Liver (tissue), 9 donors: ENCODE results near the gene BATF3. TPM values are rescaled to one million over a fixed set of nuclear protein-coding genes. Genes with fewer than 3 reads are reported as not detected.

Source experiments
- DNase-seq: peaks from one replicate; pipeline ENCODE4 v3.0.0-alpha.2; 2017; ENCODE audit warnings: low spot score
- H3K27ac ChIP-seq, 2 donors: one replicate each; pipeline ENCODE4 v1.7.0; 2013; ENCODE audit warnings: inconsistent platforms in 2 of 2, low read length in 2 of 2, control low read depth in 1 of 2, low read depth in 1 of 2, mild to moderate bottlenecking in 1 of 2
- H3K27me3 ChIP-seq, 4 donors: one replicate each; pipeline versions ENCODE4 v1.6.1 to v1.7.0; 2013; ENCODE audit warnings: low read length in 3 of 4, inconsistent platforms in 1 of 4, mild to moderate bottlenecking in 1 of 4, moderate library complexity in 1 of 4; ENCODE audit not compliant: control insufficient read depth in 4 of 4, insufficient read depth in 4 of 4
- H3K36me3 ChIP-seq, 4 donors: one replicate each; pipeline versions ENCODE4 v1.6.1 to v1.7.0; 2013; ENCODE audit warnings: low read length in 3 of 4, mild to moderate bottlenecking in 3 of 4, low read depth in 1 of 4, moderate library complexity in 1 of 4; ENCODE audit not compliant: control insufficient read depth in 4 of 4, insufficient read depth in 3 of 4
- H3K4me1 ChIP-seq, 4 donors: one replicate each; pipeline versions ENCODE4 v1.6.1 to v1.7.0; 2013; ENCODE audit warnings: low read length in 3 of 4, mild to moderate bottlenecking in 3 of 4, moderate library complexity in 1 of 4; ENCODE audit not compliant: control insufficient read depth in 4 of 4, insufficient read depth in 4 of 4
- H3K4me3 ChIP-seq, 3 donors: one replicate each; pipeline versions ENCODE4 v1.6.1 to v1.7.0; 2013; ENCODE audit warnings: low read length in 3 of 3, control low read depth in 1 of 3, low read depth in 1 of 3, mild to moderate bottlenecking in 1 of 3
- H3K9ac ChIP-seq, 2 donors: one replicate each; pipeline ENCODE4 v1.7.0; 2013; ENCODE audit warnings: low read length in 2 of 2, mild to moderate bottlenecking in 2 of 2, moderate library complexity in 2 of 2, control low read depth in 1 of 2, low read depth in 1 of 2
- H3K9me3 ChIP-seq, 4 donors: one replicate each; pipeline versions ENCODE4 v1.6.1 to v1.7.0; 2013; ENCODE audit warnings: low read length in 3 of 4; ENCODE audit not compliant: control insufficient read depth in 4 of 4
- EGR1 ChIP-seq, 2 donors: IDR thresholded peaks; 2 replicates each; pipeline ENCODE4 v1.6.1; 2016 to 2018; ENCODE audit warnings: antibody characterized with exemption in 2 of 2, low read depth in 2 of 2
- FOXA1 ChIP-seq: IDR thresholded peaks from 2 replicates; pipeline ENCODE4 v1.6.1; 2016; ENCODE audit warnings: antibody characterized with exemption
- FOXA2 ChIP-seq: IDR thresholded peaks from 2 replicates; pipeline ENCODE4 v1.6.1; 2016; ENCODE audit warnings: antibody characterized with exemption
- GABPA ChIP-seq, 2 donors: IDR thresholded peaks in 1 of 2; conservative IDR thresholded peaks in 1 of 2; 2 replicates each; pipeline ENCODE4 v1.6.1; 2016; ENCODE audit warnings: antibody characterized with exemption in 2 of 2, mild to moderate bottlenecking in 1 of 2, moderate library complexity in 1 of 2
- HNF4A ChIP-seq, 2 donors: conservative IDR thresholded peaks; 2 replicates each; pipeline ENCODE4 v1.6.1; 2016; ENCODE audit warnings: antibody characterized with exemption in 2 of 2, mild to moderate bottlenecking in 2 of 2
- HNF4G ChIP-seq: IDR thresholded peaks from 2 replicates; pipeline ENCODE4 v1.6.1; 2016; ENCODE audit warnings: antibody characterized with exemption
- JUND ChIP-seq, 2 donors: IDR thresholded peaks; 2 replicates each; pipeline ENCODE4 v1.6.1; 2016; ENCODE audit warnings: antibody characterized with exemption in 2 of 2
- NR2F2 ChIP-seq: IDR thresholded peaks from 2 replicates; pipeline ENCODE4 v1.6.1; 2016; ENCODE audit warnings: antibody characterized with exemption
- RAD21 ChIP-seq, 2 donors: IDR thresholded peaks; 2 replicates each; pipeline ENCODE4 v1.6.1; 2016; ENCODE audit warnings: antibody characterized with exemption in 2 of 2, mild to moderate bottlenecking in 2 of 2
- RXRA ChIP-seq, 2 donors: IDR thresholded peaks; 2 replicates each; pipeline ENCODE4 v1.6.1; 2017 to 2018; ENCODE audit warnings: antibody characterized with exemption in 2 of 2, mild to moderate bottlenecking in 1 of 2
- SP1 ChIP-seq: IDR thresholded peaks from 2 replicates; pipeline ENCODE4 v1.6.1; 2018; ENCODE audit warnings: antibody characterized with exemption, mild to moderate bottlenecking
- TAF1 ChIP-seq: conservative IDR thresholded peaks from 2 replicates; pipeline ENCODE4 v1.6.1; 2016; ENCODE audit warnings: antibody characterized with exemption, mild to moderate bottlenecking
- YY1 ChIP-seq: IDR thresholded peaks from 2 replicates; pipeline ENCODE4 v1.6.1; 2016; ENCODE audit warnings: antibody characterized with exemption, mild to moderate bottlenecking
- WGBS: extraction: QIAGEN DNeasy Blood & Tissue Kit; methylation state at CpG from one replicate; pipeline ENCODE4 v1.1.7; 2013; 5-methylcytosine and 5-hydroxymethylcytosine counted together
- polyA plus RNA-seq, 2 donors: library from polyadenylated mRNA; stranded (reverse) in 1 of 2; unstranded in 1 of 2; fragments of 200-250 nt in 1 of 2; fragments of >200 nt in 1 of 2; fragmentation: Nextera tagmentation in 1 of 2; extraction: Ambion mirVana in 1 of 2; gene quantifications; one replicate each; pipeline versions ENCODE4 v1.2.1 to v1.2.3, GENCODE V29; 2013 to 2015
- total RNA-seq, 2 donors: library from RNA; depleted of rRNA; stranded (reverse); fragments of >200 nt; gene quantifications; one replicate each; pipeline ENCODE4 v1.2.3, GENCODE V29; 2014
- TF ChIP-seq, protein P1 (sequence below): fragments of 150-350 bp; IDR thresholded peaks from 2 replicates; pipeline ENCODE4 v1.5.1; 2017; ENCODE audit warnings: improper control_type of control experiment, low read depth, low read length; ENCODE audit not compliant: missing input control
- TF ChIP-seq, protein P2 (sequence below): IDR thresholded peaks from 2 replicates; pipeline ENCODE4 v1.6.1; 2016; ENCODE audit warnings: antibody characterized with exemption
- TF ChIP-seq, protein P3 (sequence below): IDR thresholded peaks from 2 replicates; pipeline ENCODE4 v1.6.1; 2016; ENCODE audit warnings: antibody characterized with exemption
- TF ChIP-seq, protein P4 (sequence below): IDR thresholded peaks from 2 replicates; pipeline ENCODE4 v1.6.1; 2016; ENCODE audit warnings: antibody characterized with exemption
- TF ChIP-seq, protein P5 (sequence below): IDR thresholded peaks from 2 replicates; pipeline ENCODE4 v1.6.1; 2016; ENCODE audit warnings: antibody characterized with exemption, mild to moderate bottlenecking
- donor health status: healthy.
- donor health status: healthy.
- donor health status: healthy.
- donor health status: healthy.
- donor health status: healthy.

BATF3 gene
- total and polyA plus RNA-seq, 4 donors, result 0.65 to 1.0 (median 0.91) TPM

DNA sequence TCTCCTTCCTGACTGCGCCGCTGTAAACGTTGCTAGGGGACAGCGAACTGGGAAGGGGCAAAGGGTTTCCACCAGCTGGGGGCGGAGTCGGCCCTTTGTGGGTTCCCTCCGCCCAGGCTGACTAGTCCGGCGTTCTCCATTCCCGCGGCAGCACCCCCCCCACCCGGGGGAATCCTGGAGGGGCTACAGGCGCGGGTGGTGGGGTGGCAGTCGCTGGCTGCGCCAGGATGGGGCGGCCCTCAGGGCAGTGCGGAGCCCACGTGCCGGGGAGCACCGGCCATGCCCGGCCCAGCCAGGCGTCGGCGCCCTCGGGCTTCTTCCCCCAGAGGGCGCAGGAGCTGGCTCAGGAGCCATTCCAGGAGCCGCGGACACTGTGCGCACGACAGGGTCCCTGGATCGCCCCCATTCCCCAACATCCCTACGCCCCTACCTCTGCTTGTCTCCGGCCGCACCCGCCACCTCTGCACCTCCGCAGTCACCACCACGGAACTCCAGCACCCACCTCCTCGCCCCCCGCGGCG lies 476 bp downstream of the BATF3 start:
- peak; percentile 37 for DNase-seq
- H3K4me1 ChIP-seq, result peaks cover 13 to 26% (median 19%) of the 10 kb centered on the region in 4 donors
- H3K4me3 ChIP-seq, result peak overlapping the region in 2 of 3 donors; percentile 62 to 64
- H3K27ac ChIP-seq, result no peak overlapping the region
- under 1% methylated on average over 42 of the region's 42 CpGs for WGBS
- H3K9ac ChIP-seq, result peak overlapping the region in 1 of 2 donors; percentile 3
- H3K9me3 ChIP-seq, result no peaks in the 10 kb centered on the region
- no peaks in the 10 kb centered on the region for H3K36me3 ChIP-seq
- TF ChIP-seq, protein P1, sequence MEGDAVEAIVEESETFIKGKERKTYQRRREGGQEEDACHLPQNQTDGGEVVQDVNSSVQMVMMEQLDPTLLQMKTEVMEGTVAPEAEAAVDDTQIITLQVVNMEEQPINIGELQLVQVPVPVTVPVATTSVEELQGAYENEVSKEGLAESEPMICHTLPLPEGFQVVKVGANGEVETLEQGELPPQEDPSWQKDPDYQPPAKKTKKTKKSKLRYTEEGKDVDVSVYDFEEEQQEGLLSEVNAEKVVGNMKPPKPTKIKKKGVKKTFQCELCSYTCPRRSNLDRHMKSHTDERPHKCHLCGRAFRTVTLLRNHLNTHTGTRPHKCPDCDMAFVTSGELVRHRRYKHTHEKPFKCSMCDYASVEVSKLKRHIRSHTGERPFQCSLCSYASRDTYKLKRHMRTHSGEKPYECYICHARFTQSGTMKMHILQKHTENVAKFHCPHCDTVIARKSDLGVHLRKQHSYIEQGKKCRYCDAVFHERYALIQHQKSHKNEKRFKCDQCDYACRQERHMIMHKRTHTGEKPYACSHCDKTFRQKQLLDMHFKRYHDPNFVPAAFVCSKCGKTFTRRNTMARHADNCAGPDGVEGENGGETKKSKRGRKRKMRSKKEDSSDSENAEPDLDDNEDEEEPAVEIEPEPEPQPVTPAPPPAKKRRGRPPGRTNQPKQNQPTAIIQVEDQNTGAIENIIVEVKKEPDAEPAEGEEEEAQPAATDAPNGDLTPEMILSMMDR, result peak; percentile 21
- TF ChIP-seq GABPA (IDR thresholded peaks at IDR 0.05 in 1 of 2, conservative IDR thresholded peaks at IDR 0.05 in 1 of 2) (no peak), RAD21 (IDR thresholded peaks at IDR 0.05) (peak; percentile 34 to 47)
- TF ChIP-seq, protein P2, sequence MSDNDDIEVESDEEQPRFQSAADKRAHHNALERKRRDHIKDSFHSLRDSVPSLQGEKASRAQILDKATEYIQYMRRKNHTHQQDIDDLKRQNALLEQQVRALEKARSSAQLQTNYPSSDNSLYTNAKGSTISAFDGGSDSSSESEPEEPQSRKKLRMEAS, result no peak
- peaks cover 0 to 13% (median 7%) of the 10 kb centered on the region in 4 donors for H3K27me3 ChIP-seq

DNA sequence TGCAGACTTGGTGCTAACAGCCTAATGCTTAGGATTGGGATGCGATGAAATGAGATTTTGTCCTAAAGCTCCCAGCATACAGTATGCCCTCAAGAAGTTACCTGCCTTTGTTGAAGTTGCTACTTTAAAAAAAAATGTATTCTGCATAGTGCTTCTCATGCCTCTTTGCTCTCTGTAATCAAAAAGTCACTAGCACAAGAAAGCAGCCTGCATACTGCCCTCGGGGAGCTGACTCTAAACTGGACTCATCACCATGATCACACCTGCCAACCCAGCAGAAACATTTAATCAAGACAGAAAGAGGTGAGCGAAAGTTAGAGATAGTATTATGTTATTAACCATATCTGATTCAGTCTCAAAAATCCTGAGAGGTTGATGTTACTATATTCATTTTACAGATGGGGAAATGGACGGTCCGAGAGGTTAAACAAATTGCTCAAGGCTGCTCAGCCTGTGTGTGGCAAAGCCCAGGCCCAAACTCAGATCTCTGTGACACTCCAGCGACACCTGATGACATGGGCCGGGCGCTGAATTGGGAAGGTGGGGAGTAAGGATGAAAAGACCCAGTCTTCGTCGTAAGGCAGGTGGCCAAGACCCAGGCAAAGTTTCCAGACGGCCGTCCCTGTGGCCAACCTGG lies 1.1 kb downstream of the BATF3 start:
- Histone ChIP-seq H3K9ac (peak overlapping the region in 1 of 2 donors; percentile 3), H3K4me3 (peak overlapping the region in 1 of 3 donors; percentile 62)
- TF ChIP-seq, protein P3, sequence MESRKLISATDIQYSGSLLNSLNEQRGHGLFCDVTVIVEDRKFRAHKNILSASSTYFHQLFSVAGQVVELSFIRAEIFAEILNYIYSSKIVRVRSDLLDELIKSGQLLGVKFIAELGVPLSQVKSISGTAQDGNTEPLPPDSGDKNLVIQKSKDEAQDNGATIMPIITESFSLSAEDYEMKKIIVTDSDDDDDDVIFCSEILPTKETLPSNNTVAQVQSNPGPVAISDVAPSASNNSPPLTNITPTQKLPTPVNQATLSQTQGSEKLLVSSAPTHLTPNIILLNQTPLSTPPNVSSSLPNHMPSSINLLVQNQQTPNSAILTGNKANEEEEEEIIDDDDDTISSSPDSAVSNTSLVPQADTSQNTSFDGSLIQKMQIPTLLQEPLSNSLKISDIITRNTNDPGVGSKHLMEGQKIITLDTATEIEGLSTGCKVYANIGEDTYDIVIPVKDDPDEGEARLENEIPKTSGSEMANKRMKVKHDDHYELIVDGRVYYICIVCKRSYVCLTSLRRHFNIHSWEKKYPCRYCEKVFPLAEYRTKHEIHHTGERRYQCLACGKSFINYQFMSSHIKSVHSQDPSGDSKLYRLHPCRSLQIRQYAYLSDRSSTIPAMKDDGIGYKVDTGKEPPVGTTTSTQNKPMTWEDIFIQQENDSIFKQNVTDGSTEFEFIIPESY, result no peak
- TF ChIP-seq HNF4G (no peak), SP1 (no peak), NR2F2 (no peak), HNF4A (conservative IDR thresholded peaks at IDR 0.05) (no peak), RXRA (IDR thresholded peaks at IDR 0.05) (no peak), FOXA2 (no peak), TAF1 (no peak), GABPA (IDR thresholded peaks at IDR 0.05 in 1 of 2, conservative IDR thresholded peaks at IDR 0.05 in 1 of 2) (no peak), YY1 (no peak), EGR1 (IDR thresholded peaks at IDR 0.05; ENCODE audit: low read depth in 2 of 2) (no peak), RAD21 (IDR thresholded peaks at IDR 0.05) (no peak), JUND (IDR thresholded peaks at IDR 0.05) (no peak), FOXA1 (no peak)
- TF ChIP-seq, protein P4, sequence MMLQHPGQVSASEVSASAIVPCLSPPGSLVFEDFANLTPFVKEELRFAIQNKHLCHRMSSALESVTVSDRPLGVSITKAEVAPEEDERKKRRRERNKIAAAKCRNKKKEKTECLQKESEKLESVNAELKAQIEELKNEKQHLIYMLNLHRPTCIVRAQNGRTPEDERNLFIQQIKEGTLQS, result no peak
- TF ChIP-seq, protein P2, result no peak
- TF ChIP-seq, protein P1, result no peak
- TF ChIP-seq, protein P5, sequence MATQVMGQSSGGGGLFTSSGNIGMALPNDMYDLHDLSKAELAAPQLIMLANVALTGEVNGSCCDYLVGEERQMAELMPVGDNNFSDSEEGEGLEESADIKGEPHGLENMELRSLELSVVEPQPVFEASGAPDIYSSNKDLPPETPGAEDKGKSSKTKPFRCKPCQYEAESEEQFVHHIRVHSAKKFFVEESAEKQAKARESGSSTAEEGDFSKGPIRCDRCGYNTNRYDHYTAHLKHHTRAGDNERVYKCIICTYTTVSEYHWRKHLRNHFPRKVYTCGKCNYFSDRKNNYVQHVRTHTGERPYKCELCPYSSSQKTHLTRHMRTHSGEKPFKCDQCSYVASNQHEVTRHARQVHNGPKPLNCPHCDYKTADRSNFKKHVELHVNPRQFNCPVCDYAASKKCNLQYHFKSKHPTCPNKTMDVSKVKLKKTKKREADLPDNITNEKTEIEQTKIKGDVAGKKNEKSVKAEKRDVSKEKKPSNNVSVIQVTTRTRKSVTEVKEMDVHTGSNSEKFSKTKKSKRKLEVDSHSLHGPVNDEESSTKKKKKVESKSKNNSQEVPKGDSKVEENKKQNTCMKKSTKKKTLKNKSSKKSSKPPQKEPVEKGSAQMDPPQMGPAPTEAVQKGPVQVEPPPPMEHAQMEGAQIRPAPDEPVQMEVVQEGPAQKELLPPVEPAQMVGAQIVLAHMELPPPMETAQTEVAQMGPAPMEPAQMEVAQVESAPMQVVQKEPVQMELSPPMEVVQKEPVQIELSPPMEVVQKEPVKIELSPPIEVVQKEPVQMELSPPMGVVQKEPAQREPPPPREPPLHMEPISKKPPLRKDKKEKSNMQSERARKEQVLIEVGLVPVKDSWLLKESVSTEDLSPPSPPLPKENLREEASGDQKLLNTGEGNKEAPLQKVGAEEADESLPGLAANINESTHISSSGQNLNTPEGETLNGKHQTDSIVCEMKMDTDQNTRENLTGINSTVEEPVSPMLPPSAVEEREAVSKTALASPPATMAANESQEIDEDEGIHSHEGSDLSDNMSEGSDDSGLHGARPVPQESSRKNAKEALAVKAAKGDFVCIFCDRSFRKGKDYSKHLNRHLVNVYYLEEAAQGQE, result no peak

More for the DNA sequence above, 1.1 kb downstream of the BATF3 start:
- no peak overlapping the region for H3K27ac ChIP-seq
- no peak for DNase-seq
- H3K9me3 ChIP-seq, result no peaks in the 10 kb centered on the region
- 28% methylated on average over 12 of the region's 12 CpGs for WGBS
- peaks cover 0 to 13% (median 7%) of the 10 kb centered on the region in 4 donors for H3K27me3 ChIP-seq
- H3K36me3 ChIP-seq, result no peaks in the 10 kb centered on the region
- peaks cover 13 to 26% (median 19%) of the 10 kb centered on the region in 4 donors for H3K4me1 ChIP-seq
